AG09319 (cell line): ENCODE measurements around the gene HID1.
"Not testable (repeated sequence)": the region's sequence is repeated elsewhere in the genome, so short reads cannot be mapped to it uniquely, and the experiment has no call there.

ENCODE experiments used
- DNase-seq: peaks from one replicate; pipeline ENCODE4 v3.0.0-alpha.2; 2010; ENCODE audit warnings: low read depth; ENCODE audit errors: extremely low read depth
- TF ChIP-seq, protein P1 (sequence below): IDR thresholded peaks from 2 replicates; pipeline ENCODE4 v1.5.1; 2011; ENCODE audit warnings: low read depth, mild to moderate bottlenecking, inconsistent platforms, low read length, moderate library complexity

The HID1 gene

DNA sequence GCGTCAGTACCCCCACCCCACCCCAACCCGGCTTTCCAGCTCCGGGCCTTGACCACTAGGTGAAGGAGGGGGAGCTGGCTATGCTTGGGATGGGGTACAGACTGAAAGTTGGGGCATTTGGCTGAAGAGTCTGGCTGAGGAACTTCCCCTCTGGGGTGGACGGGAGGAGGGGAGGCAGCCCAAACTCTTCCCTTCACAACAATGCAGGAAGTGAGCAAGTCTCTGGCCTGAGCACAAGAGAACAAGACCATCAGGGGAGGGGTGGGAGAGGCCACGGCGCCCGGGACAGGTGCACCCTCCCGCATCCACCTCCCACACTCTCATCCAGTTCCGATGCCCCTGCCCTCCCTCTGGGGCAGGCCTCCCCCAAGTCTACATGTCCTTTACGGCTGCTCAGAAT is 55.1 kb downstream of the HID1 start:
- TF ChIP-seq, protein P1, sequence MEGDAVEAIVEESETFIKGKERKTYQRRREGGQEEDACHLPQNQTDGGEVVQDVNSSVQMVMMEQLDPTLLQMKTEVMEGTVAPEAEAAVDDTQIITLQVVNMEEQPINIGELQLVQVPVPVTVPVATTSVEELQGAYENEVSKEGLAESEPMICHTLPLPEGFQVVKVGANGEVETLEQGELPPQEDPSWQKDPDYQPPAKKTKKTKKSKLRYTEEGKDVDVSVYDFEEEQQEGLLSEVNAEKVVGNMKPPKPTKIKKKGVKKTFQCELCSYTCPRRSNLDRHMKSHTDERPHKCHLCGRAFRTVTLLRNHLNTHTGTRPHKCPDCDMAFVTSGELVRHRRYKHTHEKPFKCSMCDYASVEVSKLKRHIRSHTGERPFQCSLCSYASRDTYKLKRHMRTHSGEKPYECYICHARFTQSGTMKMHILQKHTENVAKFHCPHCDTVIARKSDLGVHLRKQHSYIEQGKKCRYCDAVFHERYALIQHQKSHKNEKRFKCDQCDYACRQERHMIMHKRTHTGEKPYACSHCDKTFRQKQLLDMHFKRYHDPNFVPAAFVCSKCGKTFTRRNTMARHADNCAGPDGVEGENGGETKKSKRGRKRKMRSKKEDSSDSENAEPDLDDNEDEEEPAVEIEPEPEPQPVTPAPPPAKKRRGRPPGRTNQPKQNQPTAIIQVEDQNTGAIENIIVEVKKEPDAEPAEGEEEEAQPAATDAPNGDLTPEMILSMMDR = no peak
- DNase-seq = no peak

DNA sequence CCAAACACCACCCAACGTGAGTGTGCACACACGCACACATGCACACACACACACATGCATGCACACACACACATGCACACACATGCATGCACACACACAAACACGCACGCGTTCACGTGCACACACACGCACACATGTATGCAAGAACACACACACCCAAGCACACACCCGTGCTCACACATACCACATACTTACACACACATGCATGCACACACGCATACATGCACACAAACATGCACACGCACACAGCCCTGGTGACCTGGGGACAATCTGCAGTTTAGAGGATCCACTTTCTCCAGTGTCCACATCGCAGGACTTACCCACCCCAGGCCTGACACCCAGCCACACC is 55.7 kb downstream of the HID1 start:
- DNase-seq = no peak
- TF ChIP-seq, protein P1 = no peak

DNA sequence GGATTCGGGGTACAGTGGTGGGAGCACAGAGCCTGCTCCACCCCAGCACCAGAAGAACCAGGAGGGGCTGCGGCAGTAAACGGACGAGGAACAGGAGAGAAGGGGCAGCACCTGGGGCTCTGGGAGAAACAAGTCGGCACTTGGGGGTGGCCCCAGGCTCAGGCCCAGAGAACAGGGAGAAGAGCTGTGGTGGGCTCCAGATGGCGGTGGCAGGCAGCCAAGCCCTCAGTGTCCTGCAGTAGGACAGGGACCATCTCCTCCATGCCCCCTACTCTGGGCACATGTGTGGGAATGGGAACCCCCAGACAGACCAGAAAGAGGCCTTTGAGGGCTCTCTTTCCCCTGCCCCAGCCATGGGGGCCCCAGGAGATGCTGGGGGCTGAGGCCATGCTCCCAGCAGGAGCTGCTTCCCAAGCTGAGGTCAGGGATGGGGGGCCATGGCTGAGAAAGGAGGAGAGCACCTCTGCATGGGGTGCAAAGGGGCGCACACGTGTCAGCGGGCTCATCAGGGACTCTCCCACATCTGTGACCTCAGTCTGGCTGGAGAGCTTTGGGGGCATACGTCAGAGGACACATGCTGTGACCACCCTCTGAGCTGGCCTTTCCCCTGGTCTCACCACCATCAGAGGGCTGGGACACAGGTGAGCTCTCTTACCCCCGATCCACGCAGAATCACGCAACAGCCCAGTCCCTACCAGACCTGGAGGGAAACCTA is 56.3 kb downstream of the HID1 start:
- TF ChIP-seq, protein P1 = no peak
- no peak for DNase-seq

DNA sequence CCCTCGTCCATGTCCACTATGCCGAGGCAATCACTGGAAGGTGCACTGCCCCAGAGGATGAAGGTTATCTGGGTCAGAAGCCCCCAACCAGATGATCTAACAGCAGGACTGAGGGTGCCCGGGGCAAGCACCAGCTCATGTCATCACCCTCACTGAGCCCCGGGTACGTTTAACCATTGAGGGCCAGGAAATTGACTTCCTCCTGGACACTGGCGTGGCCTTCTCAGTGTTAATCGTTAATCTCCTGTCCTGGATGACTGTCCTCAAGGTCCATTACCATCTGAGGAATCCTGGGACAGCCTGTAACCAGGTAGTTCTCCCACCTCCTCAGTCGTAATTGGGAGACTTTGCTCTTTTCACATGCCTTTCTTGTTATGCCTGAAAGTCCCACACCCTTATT is 61.1 kb downstream of the HID1 start:
- not testable (repeated sequence) for DNase-seq

DNA sequence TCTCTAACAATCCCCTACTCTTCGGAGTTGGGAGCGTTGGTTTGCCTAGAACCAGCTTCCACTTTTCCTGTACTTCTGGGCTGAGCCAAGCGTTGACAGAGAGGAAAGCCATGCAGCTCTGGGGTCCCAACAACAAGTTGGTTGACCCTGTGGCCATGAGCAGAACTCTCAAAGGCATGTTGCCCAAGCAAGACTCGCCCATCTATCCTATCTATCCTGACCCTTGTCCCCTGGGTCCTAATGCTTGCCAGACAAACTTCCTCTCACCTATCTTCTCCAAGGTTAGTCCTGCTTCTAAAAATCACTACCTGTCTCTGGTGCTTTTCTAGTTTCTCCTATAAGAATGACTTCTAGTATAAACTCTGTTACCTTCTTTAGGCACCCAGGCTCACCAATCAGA is 63.5 kb downstream of the HID1 start:
- DNase-seq = not testable (repeated sequence)

DNA sequence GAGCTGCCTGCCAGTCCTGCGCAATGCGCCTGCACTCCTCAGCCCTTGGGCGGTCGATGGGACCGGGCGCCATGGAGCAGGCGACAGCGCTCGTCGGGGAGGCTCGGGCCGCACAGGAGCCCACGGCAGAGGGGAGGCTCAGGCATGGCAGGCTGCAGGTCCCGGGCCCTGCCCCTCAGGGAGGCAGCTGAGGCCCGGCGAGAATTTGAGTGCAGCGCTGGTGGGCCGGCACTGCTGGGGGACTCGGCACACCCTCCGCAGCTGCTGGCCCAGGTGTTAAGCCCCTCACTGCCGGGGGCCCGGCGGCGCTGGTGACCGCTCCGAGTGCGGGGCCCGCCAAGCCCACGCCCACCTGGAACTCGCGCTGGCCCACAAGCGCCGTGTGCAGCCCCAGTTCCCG is 65.5 kb downstream of the HID1 start:
- TF ChIP-seq, protein P1 = no peak
- DNase-seq = no peak

DNA sequence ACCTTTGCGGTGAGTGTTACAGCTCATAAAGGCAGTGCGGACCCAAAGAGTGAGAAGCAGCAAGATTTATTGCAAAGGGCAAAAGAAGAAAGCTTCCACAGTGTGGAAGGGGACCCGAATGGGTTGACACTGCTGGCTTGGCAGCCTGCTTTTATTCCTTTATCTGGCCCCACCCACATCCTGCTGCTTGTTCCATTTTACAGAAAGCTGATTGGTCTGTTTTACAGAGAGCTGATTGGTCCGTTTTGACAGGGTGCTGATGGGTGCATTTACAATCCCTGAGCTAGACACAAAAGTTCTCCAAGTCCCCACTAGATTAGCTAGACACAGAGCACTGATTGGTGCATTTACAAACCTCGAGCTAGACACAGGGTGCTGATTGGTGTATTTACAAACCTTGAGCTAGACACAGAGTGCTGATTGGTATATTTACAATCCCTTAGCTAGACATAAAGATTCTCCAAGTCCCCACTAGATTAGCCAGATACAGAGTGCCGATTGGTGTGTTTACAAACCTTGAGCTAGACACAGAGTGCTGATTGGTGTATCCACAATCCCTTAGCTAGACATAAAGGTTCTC is 66.3 kb downstream of the HID1 start:
- DNase-seq = not testable (repeated sequence)

DNA sequence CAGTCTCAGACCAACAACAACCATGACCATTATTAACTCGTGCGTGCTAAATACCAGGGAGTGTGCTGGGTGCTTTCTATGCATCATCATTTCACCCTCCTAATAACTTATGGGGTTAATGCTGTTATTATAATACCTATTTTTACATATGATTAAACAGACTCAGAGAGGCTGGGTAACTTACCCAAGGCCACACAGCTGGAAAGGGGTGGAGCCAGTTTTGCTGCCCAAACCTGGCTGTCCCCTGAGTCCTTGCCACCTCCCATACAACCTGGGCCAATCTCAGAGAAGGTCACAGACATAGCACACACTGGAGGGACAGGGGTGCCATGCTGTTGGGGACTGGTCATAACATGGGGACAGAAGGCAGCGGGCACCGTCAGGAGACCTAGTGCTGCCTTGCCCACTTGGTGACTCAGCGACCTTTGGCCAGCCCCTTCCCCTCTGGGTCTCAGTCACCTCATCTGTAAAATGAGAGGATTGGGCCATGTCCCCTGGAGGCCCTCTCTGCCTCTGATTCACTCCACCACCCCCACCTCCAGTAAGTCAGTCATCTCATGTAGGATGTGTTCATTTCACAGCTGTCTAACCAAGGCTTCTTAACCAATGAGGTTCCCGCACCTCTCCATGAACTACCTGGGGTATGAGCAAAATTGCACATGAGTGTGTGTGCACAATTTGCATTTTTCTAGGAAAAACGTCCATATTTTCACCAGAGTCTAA is 67.7 kb downstream of the HID1 start:
- TF ChIP-seq, protein P1 = no peak
- no peak for DNase-seq

DNA sequence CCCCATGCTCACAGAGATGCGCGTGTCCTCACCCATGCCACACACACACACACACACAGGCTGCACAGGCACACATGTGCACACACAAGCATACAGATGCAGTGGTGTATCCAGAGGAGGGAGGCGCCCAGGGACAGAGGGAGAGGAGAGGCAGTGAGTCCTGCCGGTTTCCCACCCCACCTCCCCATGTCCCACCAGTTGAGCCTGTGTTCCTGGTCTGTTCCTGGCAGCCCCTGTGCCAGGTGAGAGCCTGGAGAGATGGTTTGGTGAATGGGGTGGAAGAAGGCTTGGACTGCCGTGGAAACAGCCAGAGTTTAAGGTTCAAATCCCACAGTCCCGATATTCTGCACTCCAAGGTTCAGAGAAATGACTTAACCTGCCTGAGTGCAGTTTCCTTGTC is 68.9 kb downstream of the HID1 start:
- TF ChIP-seq, protein P1 = no peak
- DNase-seq = no peak
